ENCODE measurements around the gene LRRC3C. TPM values are rescaled to one million over a fixed set of nuclear protein-coding genes. Genes with fewer than 3 reads are reported as not detected.

Gene LRRC3C
- total RNA-seq, 1 donor from 2014 or later: not detected

DNA sequence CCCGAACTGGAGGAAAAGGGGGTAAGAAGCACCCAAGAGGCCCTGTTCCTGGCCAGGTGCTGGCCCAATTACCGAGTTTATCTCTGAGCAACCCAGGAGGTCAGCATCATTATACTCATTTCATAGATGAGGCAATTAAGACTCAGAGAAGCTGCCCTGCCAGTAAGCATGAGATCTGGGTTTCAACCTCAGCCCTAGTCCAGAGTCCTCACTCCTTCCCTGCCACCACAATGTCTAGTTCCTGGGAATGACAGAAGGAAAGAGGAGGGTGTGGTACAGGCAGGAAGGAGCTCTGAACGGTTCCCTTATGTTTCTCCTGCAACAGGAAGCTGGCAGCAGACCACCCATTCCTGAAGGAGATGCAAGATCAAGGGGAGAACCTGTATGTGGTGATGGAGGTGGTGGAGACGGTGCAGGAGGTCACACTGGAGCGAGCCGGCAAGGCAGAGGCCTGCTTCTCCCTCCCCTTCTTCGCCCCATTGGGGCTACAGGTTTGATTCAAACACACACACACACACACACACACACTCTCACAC lies 42.7 kb downstream of the LRRC3C start:
- Histone ChIP-seq H3K9me3 (ENCODE audit: low read depth) (no peaks in the 10 kb centered on the region), H3K27me3 (peaks cover 28% of the 10 kb centered on the region), H3K4me1 (no peaks in the 10 kb centered on the region), H3K27ac (no peak overlapping the region), H3K4me2 (no peak overlapping the region), H3K36me3 (no peaks in the 10 kb centered on the region), H3K4me3 (no peak overlapping the region), H4K20me1 (ENCODE audit: low read depth) (no peaks in the 10 kb centered on the region), H3K79me2 (ENCODE audit: low read depth) (no peaks in the 10 kb centered on the region), H3K9ac (no peak overlapping the region), H2AFZ (replicated peaks) (no peak overlapping the region), H3F3A (ENCODE audit: low read depth) (no peaks in the 10 kb centered on the region)
- no peak for DNase-seq (ENCODE audit: low spot score)
- Mint-ChIP-seq H3K27me3 (ENCODE audit: insufficient read depth, low read depth) (peaks cover 22% of the 10 kb centered on the region), H3K27ac (no peak overlapping the region), H3K36me3 (no peaks in the 10 kb centered on the region), H3K9me3 (no peaks in the 10 kb centered on the region), H3K4me1 (peaks cover 3% of the 10 kb centered on the region), H3K4me3 (no peak overlapping the region)
- TF ChIP-seq EZH2 (IDR thresholded peaks at IDR 0.05) (no peak), EZH2phosphoT487 (IDR thresholded peaks at IDR 0.05) (no peak)
- TF ChIP-seq, protein P1, sequence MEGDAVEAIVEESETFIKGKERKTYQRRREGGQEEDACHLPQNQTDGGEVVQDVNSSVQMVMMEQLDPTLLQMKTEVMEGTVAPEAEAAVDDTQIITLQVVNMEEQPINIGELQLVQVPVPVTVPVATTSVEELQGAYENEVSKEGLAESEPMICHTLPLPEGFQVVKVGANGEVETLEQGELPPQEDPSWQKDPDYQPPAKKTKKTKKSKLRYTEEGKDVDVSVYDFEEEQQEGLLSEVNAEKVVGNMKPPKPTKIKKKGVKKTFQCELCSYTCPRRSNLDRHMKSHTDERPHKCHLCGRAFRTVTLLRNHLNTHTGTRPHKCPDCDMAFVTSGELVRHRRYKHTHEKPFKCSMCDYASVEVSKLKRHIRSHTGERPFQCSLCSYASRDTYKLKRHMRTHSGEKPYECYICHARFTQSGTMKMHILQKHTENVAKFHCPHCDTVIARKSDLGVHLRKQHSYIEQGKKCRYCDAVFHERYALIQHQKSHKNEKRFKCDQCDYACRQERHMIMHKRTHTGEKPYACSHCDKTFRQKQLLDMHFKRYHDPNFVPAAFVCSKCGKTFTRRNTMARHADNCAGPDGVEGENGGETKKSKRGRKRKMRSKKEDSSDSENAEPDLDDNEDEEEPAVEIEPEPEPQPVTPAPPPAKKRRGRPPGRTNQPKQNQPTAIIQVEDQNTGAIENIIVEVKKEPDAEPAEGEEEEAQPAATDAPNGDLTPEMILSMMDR (IDR thresholded peaks at IDR 0.05): no peak

DNA sequence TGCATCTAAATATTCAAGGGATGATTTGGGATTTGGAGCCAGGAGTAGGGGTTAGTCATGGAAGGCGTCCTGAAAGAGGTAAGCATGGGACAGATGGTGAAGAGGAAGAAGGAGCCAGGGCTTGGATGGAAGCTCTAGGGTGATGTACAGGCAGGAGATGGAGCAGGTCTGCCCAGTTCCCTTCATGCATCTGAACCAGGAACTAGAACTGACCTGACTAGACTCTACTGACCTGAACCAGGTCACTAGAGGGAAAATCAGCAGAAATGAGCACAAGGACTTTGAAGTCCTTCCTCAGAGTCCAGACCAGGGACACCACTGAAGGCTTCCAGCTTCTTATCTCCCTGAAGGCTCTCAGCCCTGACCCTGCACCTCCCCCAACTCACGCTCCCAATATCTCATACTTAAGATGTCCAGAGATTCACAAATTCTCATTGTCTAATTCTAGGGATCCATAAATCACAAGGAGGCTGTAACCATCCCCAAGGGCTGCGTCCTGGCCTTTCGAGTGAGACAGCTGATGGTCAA lies 43.6 kb downstream of the LRRC3C start:
- Mint-ChIP-seq H3K4me3 (peak overlapping the region; percentile 13), H3K27me3 (ENCODE audit: insufficient read depth, low read depth) (peaks cover 19% of the 10 kb centered on the region), H3K27ac (no peak overlapping the region), H3K9me3 (no peaks in the 10 kb centered on the region), H3K4me1 (no peaks in the 10 kb centered on the region), H3K36me3 (no peaks in the 10 kb centered on the region)
- no peaks in the 10 kb centered on the region for H3K79me2 ChIP-seq (ENCODE audit: low read depth)
- no peak overlapping the region for H3K9ac ChIP-seq
- H3K4me2 ChIP-seq: no peak overlapping the region
- no peak overlapping the region for H3K4me3 ChIP-seq
- H3K9me3 ChIP-seq (ENCODE audit: low read depth): no peaks in the 10 kb centered on the region
- no peak for DNase-seq (ENCODE audit: low spot score)
- peaks cover 3% of the 10 kb centered on the region for H3F3A ChIP-seq (ENCODE audit: low read depth)
- H2AFZ ChIP-seq (replicated peaks): no peak overlapping the region
- no peaks in the 10 kb centered on the region for H3K36me3 ChIP-seq
- TF ChIP-seq, protein P1 (IDR thresholded peaks at IDR 0.05): no peak
- TF ChIP-seq EZH2phosphoT487 (IDR thresholded peaks at IDR 0.05): no peak
- TF ChIP-seq EZH2 (IDR thresholded peaks at IDR 0.05): no peak
- H4K20me1 ChIP-seq (ENCODE audit: low read depth): no peaks in the 10 kb centered on the region
- H3K27ac ChIP-seq: no peak overlapping the region
- no peaks in the 10 kb centered on the region for H3K4me1 ChIP-seq
- peaks cover 28% of the 10 kb centered on the region for H3K27me3 ChIP-seq

DNA sequence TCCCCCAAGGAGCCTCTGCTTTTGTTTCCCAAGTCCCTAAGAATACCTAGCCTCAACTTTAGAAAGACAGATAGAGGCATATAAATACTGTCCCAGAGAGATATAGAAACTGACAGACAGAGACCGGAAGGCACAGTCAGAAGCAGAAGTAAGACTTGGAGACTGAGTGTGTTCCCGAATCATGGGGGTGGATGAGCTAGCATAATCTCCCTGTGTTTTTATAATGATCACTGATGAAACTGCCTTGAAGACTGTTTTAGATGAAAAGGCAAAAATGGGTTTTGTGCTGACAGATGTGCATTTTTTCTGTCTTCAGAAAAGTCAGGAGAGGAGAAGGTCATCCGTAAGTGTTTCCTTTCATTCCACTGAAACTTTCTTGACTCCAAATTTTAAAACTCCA lies 44.7 kb downstream of the LRRC3C start:
- no peak overlapping the region for H2AFZ ChIP-seq (replicated peaks)
- no peak overlapping the region for H3K27ac ChIP-seq
- H4K20me1 ChIP-seq (ENCODE audit: low read depth): no peaks in the 10 kb centered on the region
- Mint-ChIP-seq H3K4me1 (no peaks in the 10 kb centered on the region), H3K4me3 (no peak overlapping the region), H3K36me3 (no peaks in the 10 kb centered on the region), H3K27me3 (ENCODE audit: insufficient read depth, low read depth) (peaks cover 19% of the 10 kb centered on the region), H3K27ac (no peak overlapping the region), H3K9me3 (no peaks in the 10 kb centered on the region)
- no peak overlapping the region for H3K9ac ChIP-seq
- peaks cover 3% of the 10 kb centered on the region for H3F3A ChIP-seq (ENCODE audit: low read depth)
- H3K36me3 ChIP-seq: no peaks in the 10 kb centered on the region
- peaks cover 28% of the 10 kb centered on the region for H3K27me3 ChIP-seq
- no peaks in the 10 kb centered on the region for H3K9me3 ChIP-seq (ENCODE audit: low read depth)
- no peak overlapping the region for H3K4me3 ChIP-seq
- no peaks in the 10 kb centered on the region for H3K4me1 ChIP-seq
- TF ChIP-seq EZH2 (IDR thresholded peaks at IDR 0.05): no peak
- TF ChIP-seq, protein P1 (IDR thresholded peaks at IDR 0.05): no peak
- TF ChIP-seq EZH2phosphoT487 (IDR thresholded peaks at IDR 0.05): no peak
- no peak for DNase-seq (ENCODE audit: low spot score)
- no peak overlapping the region for H3K4me2 ChIP-seq
- H3K79me2 ChIP-seq (ENCODE audit: low read depth): no peaks in the 10 kb centered on the region

Data from neural progenitor cell (in vitro differentiated cells).